ENCODE data around the gene ISLR. TPM values are rescaled to one million over a fixed set of nuclear protein-coding genes. Genes with fewer than 3 reads are reported as not detected.

ISLR gene
- total RNA-seq, 1 donor from 2014 or later: 120 TPM

DNA sequence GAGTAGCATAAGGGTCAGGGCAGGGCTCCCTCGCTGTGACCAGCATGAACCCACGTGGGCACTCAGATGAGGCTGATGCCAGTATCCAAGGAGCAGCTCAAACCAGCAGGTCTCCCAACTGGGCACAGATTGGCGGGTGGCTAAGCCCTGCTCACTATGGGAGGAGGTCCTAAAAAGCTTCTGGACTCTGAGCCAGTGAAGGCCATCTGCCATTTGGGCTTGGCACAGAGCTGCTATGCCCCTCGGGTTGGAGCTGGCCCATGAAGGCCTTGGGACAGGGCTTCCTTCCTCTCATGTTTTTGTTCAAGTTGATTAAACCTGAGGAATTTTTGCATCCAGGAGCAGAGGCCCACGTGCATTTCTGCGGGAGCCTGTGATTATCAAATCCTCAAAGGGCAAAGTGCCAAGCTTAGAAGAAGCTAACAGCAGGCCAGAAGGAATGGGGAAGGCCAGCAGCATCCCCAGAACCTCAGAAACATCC lies 33.3 kb downstream of the ISLR start:
- ATAC-seq (no peak), DNase-seq (ENCODE audit: low spot score) (no peak)
- intact Hi-C loops (cut with DNase I): no loop called here

DNA sequence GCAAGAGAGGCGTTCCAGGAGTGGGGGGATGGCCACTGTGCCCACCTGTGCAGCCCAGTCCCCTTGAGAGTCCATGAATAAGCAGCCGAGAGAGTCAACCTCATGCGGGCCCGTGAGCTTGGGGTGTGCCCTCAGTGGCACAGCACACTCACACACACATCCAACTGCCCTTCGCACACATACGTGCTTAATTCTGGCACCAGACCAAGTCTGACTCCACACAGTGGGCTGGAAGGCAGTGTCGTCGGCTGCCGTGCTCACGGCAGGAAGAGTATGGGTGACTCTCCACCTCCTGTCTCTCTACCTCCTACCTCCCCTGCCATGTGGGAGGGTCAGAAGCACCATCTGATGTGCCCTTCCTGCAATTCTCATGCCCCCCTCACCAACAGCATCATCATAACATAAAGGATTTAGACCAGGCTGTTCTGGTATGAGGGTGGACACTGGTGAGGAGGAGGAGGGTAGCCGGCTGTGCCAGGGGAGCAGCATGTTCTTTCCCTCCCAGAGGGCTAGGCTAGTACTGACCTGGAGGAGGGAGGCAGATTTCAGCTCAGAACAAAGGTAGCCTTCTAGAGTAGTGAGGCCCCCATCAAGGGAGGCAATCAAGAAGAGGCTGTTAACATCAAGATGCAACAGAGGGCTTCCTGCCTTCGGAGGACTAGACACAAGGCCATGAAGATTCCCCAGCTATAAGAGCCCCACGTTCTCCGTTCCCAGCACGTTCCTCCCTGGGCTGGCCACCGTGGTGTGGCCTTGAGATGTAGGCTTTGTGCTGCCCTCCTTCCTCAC lies 34.3 kb downstream of the ISLR start:
- intact Hi-C loops (cut with DNase I): no loop called here
- DNase-seq (ENCODE audit: low spot score) (no peak), ATAC-seq (no peak)

- DNase-seq (ENCODE audit: low spot score) (no peak), ATAC-seq (no peak)
- intact Hi-C loops (cut with DNase I): no loop called here
Observed at GRCh38 chr15:74208496-74208895, 35.0 kb downstream of the ISLR start.

GRCh38 chr15:74208901-74209559 lies 35.5 kb downstream of the ISLR start:
- intact Hi-C loops (cut with DNase I): no loop called here
- ATAC-seq (no peak), DNase-seq (ENCODE audit: low spot score) (no peak)

DNA sequence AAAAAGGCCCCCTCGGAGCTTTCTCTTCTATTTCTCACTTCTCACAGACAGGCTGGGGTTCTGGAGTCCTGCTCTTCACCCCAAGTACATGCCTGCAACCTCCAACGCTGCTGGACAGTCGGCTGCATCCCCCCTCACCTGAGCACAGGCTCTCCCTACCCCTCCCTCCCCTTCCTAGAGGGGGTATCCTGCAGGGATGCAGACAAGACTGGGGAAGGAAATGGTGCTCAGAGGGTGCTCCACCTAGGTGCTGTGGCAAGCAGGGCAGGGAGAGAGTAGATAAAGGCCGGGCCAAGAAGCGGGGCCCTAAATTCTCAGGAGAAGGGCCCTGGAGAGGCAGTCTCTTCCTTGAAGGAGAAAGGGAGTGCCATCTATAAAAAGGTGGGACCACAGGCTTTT lies 36.0 kb downstream of the ISLR start:
- DNase-seq (ENCODE audit: low spot score): no peak
- ATAC-seq: no peak
- intact Hi-C loops (cut with DNase I): no loop called here

DNA sequence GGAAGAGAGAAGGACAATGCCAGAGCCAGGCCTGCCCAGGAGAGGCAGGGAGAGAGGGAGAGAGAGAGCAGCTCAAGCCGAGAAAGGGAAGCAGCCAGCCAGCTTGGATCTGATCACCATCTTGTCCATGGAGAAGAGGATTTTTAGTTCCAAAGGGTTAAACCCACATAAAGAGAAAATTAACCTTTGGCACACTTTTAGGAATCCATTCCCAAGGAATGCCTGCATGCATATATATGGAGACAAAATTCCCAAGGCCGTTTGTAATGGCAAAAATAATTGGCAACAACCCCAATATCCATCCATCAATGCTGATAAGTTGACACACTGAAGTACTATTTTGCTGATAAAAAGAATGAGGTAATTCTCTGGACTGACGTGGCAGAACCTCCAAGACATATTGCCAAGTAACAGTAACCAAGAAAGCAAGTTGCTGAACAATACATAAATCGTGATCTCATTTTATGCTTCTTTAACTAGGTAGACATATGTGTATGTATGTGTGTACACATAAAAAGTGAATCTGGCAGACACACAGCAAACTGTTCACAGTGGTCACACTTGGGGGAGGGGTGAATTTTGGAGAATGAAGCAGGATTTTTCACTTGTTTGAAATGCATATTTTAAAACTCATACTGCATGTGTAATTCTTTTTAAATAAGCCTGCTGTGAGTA lies 36.6 kb downstream of the ISLR start:
- ATAC-seq: no peak
- no peak for DNase-seq (ENCODE audit: low spot score)
- intact Hi-C loops (cut with DNase I): no loop called here

DNA sequence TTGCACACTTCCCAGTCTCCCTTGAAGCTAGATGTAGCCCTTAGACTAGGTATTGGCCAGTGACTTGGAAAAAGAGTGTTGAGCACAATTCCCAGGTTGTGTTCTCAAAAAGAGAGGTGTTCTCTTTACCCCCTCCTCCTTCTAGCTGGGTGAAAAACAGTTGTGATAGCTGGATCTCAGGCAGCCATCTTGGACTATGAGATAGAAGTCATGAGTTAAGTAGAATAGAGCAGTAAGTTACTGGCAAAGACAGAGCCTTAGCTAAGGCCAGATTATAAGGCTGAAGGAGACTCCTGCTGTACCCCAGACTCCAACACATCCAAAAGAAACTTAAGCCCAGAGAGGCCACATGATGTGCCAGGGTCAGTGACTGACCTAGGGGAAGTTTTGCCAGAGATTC lies 37.2 kb downstream of the ISLR start:
- no peak for ATAC-seq
- intact Hi-C loops (cut with DNase I): no loop called here
- DNase-seq (ENCODE audit: low spot score): no peak

GRCh38 chr15:74211656-74212055 lies 38.1 kb downstream of the ISLR start:
- ATAC-seq: no peak
- no peak for DNase-seq (ENCODE audit: low spot score)
- intact Hi-C loops (cut with DNase I): no loop called here

- no peak for DNase-seq (ENCODE audit: low spot score)
- no peak for ATAC-seq
- intact Hi-C loops (cut with DNase I): no loop called here
Observed at GRCh38 chr15:74212494-74212893, 39.0 kb downstream of the ISLR start.

DNA sequence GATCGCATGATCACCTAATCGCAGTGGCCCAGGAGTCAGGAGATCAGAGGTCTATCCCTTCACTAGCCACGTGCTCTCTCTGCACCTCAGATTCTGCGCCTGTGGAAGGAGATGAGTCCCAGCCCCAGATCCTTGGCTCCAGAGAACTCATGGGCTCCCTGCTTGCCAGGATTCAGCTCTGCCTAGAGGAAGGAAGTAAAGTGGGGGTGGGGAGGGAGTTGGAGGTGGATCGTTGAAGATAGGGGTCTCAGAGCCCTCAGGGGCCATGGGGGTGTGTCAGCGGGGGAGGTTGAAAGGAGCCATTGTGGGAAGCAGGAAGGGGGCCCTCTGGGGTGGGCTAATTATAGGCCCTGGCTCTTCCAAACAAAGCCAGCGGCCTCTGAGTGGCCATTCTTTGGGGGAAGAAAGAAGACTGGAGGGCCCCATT lies 40.4 kb downstream of the ISLR start:
- DNase-seq (ENCODE audit: low spot score): no peak
- intact Hi-C loops (cut with DNase I): no loop called here
- no peak for ATAC-seq

GRCh38 chr15:74214324-74215021 lies 41.0 kb downstream of the ISLR start:
- ATAC-seq (no peak), DNase-seq (ENCODE audit: low spot score) (no peak)
- intact Hi-C loops (cut with DNase I): no loop called here

- ATAC-seq (no peak), DNase-seq (ENCODE audit: low spot score) (no peak)
- intact Hi-C loops (cut with DNase I): no loop called here
Observed at GRCh38 chr15:74215958-74216357, 42.4 kb downstream of the ISLR start.

DNA sequence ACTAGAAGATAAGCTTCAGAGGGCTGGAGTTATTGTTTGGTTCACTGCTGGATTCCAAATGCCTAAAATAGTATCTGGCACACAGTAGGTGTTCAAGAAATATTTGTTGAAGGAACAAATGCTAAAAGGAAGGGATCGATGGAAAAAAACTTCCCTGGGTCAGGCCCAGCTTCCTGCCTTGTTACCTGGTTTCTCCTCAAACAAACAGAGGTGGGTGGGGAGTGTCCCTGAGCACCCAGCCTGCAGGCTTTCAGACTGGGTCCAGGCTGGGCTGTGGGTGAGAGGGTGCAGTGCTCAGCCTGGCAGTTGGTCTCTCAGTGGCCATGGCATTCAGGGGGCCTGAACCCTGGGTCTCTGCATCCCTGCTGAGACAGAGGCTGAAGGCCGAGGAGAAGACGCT lies 43.4 kb downstream of the ISLR start:
- ATAC-seq (no peak), DNase-seq (ENCODE audit: low spot score) (no peak)
- intact Hi-C loops (cut with DNase I): no loop called here

DNA sequence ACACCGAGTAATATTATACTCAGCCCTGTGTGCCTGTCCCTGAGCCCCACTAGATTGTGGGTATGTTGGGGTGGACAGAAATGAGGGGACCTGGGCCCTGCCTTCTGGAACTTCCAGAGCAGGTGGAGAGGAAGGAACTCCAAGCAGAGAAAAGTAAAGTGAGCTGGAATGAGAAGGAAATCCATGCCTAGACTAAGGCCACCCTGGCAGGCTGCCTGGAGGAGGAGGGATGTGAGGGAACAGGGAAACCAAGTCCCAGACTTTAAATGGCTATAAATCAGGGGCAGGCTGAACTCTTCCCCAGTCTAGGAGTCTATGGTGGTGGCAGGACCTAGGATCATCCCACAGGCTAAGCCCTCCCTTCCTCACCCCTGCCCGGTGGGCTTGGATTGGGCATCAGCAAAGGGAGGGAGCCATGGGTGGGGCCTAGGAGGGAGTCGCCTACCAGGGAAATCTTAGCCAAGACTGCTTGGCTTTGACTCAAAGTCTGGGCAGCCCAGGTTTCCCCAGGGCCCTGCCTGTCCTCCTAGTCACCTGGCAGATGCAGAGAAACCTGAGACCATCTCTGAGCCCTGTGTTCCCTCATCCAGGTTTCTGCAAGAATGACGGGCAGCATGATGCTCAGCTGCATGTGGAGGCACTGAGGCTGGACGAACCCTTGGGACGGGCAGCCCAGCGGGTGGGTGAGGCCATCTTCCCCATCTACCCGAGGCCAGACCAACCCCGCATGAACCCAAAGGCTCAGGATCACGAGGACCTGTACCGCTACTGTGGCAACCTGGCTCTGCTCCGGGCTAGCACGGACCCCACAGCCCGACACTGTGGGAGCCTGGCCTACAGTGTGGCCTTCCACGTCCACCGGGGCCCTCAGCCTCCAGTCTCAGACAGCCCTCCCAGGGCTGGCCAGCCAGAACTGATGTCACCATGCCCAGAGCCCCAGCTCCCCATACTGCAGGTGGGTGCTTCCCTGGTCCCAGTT lies 44.7 kb downstream of the ISLR start:
- ATAC-seq (no peak), DNase-seq (ENCODE audit: low spot score) (no peak)
- intact Hi-C loops (cut with DNase I): no loop called here

GRCh38 chr15:74220475-74221248 lies 47.2 kb downstream of the ISLR start:
- ATAC-seq (no peak), DNase-seq (ENCODE audit: low spot score) (no peak)
- intact Hi-C loops (cut with DNase I): no loop called here

DNA sequence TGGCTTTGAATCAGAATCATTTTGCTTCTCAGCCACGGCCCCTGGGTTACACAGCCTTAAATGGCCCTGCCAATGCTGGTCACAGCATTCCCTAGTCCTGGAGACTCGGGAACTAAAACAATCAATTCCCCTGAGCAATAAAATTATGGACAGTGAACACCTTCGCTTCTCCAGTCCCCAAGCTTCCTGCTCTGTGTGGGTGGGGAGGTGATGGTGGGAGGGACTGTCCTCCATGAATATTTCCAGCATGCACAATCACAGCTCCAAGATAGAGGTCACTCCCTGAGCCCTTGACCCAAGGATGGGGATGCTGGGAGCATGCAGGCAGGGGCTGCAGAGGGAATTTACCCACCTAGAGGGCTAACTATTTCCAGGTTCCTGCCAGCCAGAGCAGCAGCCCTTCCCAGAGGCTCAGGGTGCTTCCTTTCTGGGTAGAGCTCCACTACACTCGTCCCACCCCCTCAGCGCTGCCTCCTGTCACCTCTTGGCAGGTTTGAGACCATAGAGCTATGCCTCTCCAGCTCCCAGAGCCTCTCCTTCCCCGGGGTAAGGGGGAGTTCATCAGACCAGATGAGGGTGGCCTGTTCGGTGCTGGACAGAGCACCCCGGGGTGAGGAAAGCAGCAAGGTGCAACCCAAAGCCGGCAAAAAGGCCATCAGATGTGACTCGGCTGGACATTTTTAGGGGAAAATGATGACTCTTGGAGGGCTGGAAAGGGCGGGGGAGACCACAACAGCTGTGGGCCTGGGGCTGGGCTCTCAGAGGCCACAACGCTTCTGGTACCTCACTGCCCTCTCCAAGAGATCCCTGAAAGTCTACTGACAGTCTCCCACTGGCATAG lies 48.1 kb downstream of the ISLR start:
- intact Hi-C loops (cut with DNase I): no loop called here
- peak; percentile 18 for ATAC-seq
- DNase-seq (ENCODE audit: low spot score): no peak

Data from sciatic nerve (tissue), 2 donors.